ENCODE measurements around the gene ZNF385C.

DNA sequence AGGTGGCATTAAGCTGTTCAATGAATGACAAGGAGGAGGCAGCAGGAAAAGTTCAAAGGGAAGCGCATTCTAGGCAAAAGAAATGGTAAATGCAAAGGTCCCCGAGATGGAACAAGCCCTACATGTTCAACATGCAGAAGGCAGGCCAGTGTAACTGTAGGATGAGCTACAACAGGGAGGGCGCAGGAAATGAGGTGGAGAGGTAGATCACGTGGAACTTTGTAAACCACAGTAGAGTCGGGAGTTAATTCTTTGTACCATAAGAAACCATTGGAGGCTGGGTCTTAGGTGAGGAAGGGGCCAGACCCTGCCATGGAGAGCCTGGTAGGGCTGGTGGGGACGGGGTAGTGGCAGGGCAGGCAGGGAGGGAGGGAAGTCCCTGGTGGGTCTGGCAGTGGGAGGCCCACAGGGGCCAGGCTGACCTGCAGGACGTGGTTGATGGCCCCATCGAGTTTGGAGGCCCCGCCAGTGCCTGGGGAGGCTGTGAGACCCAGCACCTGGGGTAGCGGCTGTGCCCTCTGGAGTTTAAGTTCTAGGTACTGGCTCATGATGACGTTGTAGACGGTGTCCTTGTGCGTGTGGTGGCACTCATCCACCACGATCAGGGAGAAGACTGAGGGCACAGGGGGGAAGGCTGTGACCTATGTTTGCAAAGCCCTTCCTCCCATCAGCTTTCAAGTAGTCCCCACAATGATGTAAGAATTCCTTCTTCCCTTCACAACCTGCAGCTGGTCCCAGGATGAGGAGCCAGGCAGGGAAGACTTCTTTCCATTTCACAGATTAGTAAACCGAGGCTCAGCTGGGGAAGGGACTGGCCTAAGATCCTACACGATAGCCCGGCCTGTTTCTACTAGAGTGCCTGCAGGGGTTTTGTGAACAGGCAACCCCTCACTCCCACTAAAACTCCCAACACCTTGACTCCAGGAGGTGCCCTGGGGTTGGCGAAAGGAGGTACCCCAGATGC lies 12.3 kb upstream of the ZNF385C start:
- TF ChIP-seq CTCF (IDR thresholded peaks at IDR 0.05) (no peak), POLR2A (IDR thresholded peaks at IDR 0.05) (no peak)

All from esophagus squamous epithelium (tissue), 4 donors.